ENCODE measurements around the gene TBC1D28. TPM values are rescaled to one million over a fixed set of nuclear protein-coding genes. Genes with fewer than 3 reads are reported as not detected.

TBC1D28 gene
- total and polyA plus RNA-seq, 2 of the 13 experiments (the other 11 are each of a cell fraction or from before 2014, with no cell fraction given), result 0.03 TPM; not detected in 1

- Histone ChIP-seq H3K36me3 (replicated peaks in 1 of 2; ENCODE audit: control insufficient read depth in 1 of 2, insufficient read depth in 2 of 2, low read length in 2 of 2) (no peaks in the 10 kb centered on the region), H3K4me2 (ENCODE audit: low read depth, low read length) (peak overlapping the region; percentile 43), H4K20me1 (ENCODE audit: insufficient read depth, low read length) (no peaks in the 10 kb centered on the region), H3K9ac (ENCODE audit: insufficient read depth, low read depth, low read length) (no peak overlapping the region), H2AFZ (ENCODE audit: low read length) (no peak overlapping the region), H3K4me3 (replicated peaks in 1 of 3; ENCODE audit: insufficient read depth in 1 of 3, low read depth in 2 of 3, low read length in 3 of 3) (no peak overlapping the region), H3K4me1 (ENCODE audit: insufficient read depth, low read length) (0 out of 2 replicates have a peak, but pooled peaks cover 7% of the 10 kb centered on the region), H3K27ac (ENCODE audit: extremely low read length, insufficient read depth, low read length) (no peak overlapping the region), H3K9me3 (ENCODE audit: low read length) (no peaks in the 10 kb centered on the region), H3K79me2 (ENCODE audit: insufficient read depth, low read length) (no peaks in the 10 kb centered on the region), H3K27me3 (ENCODE audit: control insufficient read depth in 1 of 2, insufficient read depth in 2 of 2, low read length in 2 of 2) (no peaks in the 10 kb centered on the region; a peak in 1 of 5 replicates)
- ATAC-seq, result no peak
- in situ Hi-C loops (cut with HindIII; ENCODE audit: extremely low pct_ligation_motif_present, low pct_unique_long_range_greater_than_20kb), result no loop called here
- ChIA-PET CTCF (ENCODE audit: low intra/inter-chr PET ratio, low total read pairs) (interaction anchor here (0.8 to 1.9 kb wide), 2 partner anchors 233 to 335 kb away, joined by 4 read pairs; no protein-coding TSS in a partner anchor), POLR2A (no interaction called here)
- DNase-seq (ENCODE audit: low spot score), result no peak
- 46% methylated on average over 9 of the region's 12 CpGs for WGBS (ENCODE audit: low lambda C conversion rate)
- no peak for TF ChIP-seq ZNF678 (CRISPR knock-in tag; IDR thresholded peaks at IDR 0.05)
- TF ChIP-seq TBX2 (CRISPR knock-in tag; IDR thresholded peaks at IDR 0.05; ENCODE audit: borderline replicate concordance), result no peak
- no peak for TF ChIP-seq ZBTB10 (CRISPR knock-in tag; IDR thresholded peaks at IDR 0.05; ENCODE audit: borderline replicate concordance)
- TF ChIP-seq ZNF160 (CRISPR knock-in tag; IDR thresholded peaks at IDR 0.05), result no peak
- no peak for TF ChIP-seq CEBPZ (IDR thresholded peaks at IDR 0.05; ENCODE audit: low read length)
- TF ChIP-seq ZNF512 (CRISPR knock-in tag; IDR thresholded peaks at IDR 0.05), result no peak
- no peak for TF ChIP-seq ZNF878 (CRISPR knock-in tag; IDR thresholded peaks at IDR 0.05)
- TF ChIP-seq CERS6 (CRISPR knock-in tag; IDR thresholded peaks at IDR 0.05), result no peak
- no peak for TF ChIP-seq TGIF2 (CRISPR knock-in tag; IDR thresholded peaks at IDR 0.05)
- no peak for TF ChIP-seq TOPORS (CRISPR knock-in tag; IDR thresholded peaks at IDR 0.05)
- TF ChIP-seq ZSCAN20 (CRISPR knock-in tag; IDR thresholded peaks at IDR 0.05; ENCODE audit: borderline replicate concordance), result no peak
- intact Hi-C loops (cut with micrococcal nuclease; ENCODE audit: unreplicated experiment), result no loop called here
- no peak for FAIRE-seq
- no TSS peak for BruUV-seq (replicated peaks)
Measured at GRCh38 chr17:18626152-18626870, 17.9 kb downstream of the TBC1D28 start.

Data from HepG2 (cell line).